ENCODE data around the gene CCN2. TPM values are rescaled to one million over a fixed set of nuclear protein-coding genes. Genes with fewer than 3 reads are reported as not detected.
"Not testable (repeated sequence)": the region's sequence is repeated elsewhere in the genome, so short reads cannot be mapped to it uniquely, and the experiment has no call there.

CCN2 gene
- total RNA-seq, 3 donors from 2014 or later = 17.1 to 39.7 (median 39.4) TPM

GRCh38 chr6:131916847-131917246 lies 34.3 kb downstream of the CCN2 start:
- ATAC-seq (no peak), DNase-seq (no peak)
- H3K9me3 ChIP-seq = no peaks in the 10 kb centered on the region
- no peak for TF ChIP-seq CTCF (IDR thresholded peaks at IDR 0.05)
- intact Hi-C loops (cut with DNase I, micrococcal nuclease) = loop anchor here in 1 of 2 donors (10.0 kb wide), 1 partner anchor 222 kb away; no protein-coding TSS in a partner anchor
- no peak overlapping the region for H3K4me3 ChIP-seq
- no peaks in the 10 kb centered on the region for H3K36me3 ChIP-seq (ENCODE audit: low read depth)
- H3K4me1 ChIP-seq (ENCODE audit: low read depth) = peaks cover 7% of the 10 kb centered on the region

GRCh38 chr6:131916091-131916796 lies 34.9 kb downstream of the CCN2 start:
- intact Hi-C loops (cut with DNase I, micrococcal nuclease) = loop anchor here in 1 of 2 donors (10.0 kb wide), 1 partner anchor 221 kb away; no protein-coding TSS in a partner anchor

GRCh38 chr6:131914967-131915751 lies 36.0 kb downstream of the CCN2 start:
- no peaks in the 10 kb centered on the region for H3K9me3 ChIP-seq
- DNase-seq = peak in 1 of 3 donors; percentile 89
- no peak overlapping the region for H3K4me3 ChIP-seq
- H3K4me1 ChIP-seq (ENCODE audit: low read depth) = peaks cover 22% of the 10 kb centered on the region
- TF ChIP-seq CTCF (IDR thresholded peaks at IDR 0.05) = peak; percentile 61
- no peaks in the 10 kb centered on the region for H3K36me3 ChIP-seq (ENCODE audit: low read depth)
- intact Hi-C loops (cut with DNase I, micrococcal nuclease) = loop anchor here (5.0 to 10.0 kb wide), 2 partner anchors 218 to 220 kb away; no protein-coding TSS in a partner anchor
- ATAC-seq = peak; percentile 86

More at GRCh38 chr6:131916091-131916796, 34.9 kb downstream of the CCN2 start:
- not testable (repeated sequence) for H3K36me3 ChIP-seq (ENCODE audit: low read depth); ATAC-seq; H3K9me3 ChIP-seq; H3K4me3 ChIP-seq; DNase-seq
- peaks cover 13% of the 10 kb centered on the region for H3K4me1 ChIP-seq (ENCODE audit: low read depth)

- Histone ChIP-seq H3K4me1 (ENCODE audit: low read depth) (peaks cover 24% of the 10 kb centered on the region), H3K9me3 (no peaks in the 10 kb centered on the region), H3K36me3 (ENCODE audit: low read depth) (no peaks in the 10 kb centered on the region), H3K4me3 (no peak overlapping the region)
- no peak for TF ChIP-seq CTCF (IDR thresholded peaks at IDR 0.05)
- DNase-seq (no peak), ATAC-seq (no peak)
- intact Hi-C loops (cut with DNase I, micrococcal nuclease) = loop anchor here (5.0 to 10.0 kb wide), 2 partner anchors 217 to 219 kb away; no protein-coding TSS in a partner anchor
Observed at GRCh38 chr6:131914234-131914633, 36.9 kb downstream of the CCN2 start.

GRCh38 chr6:131911951-131912350 lies 39.2 kb downstream of the CCN2 start:
- H3K4me1 ChIP-seq (ENCODE audit: low read depth) = peaks cover 24% of the 10 kb centered on the region
- no peak for ATAC-seq
- intact Hi-C loops (cut with DNase I, micrococcal nuclease) = loop anchor here (5.0 to 10.0 kb wide), 2 partner anchors 215 to 217 kb away; no protein-coding TSS in a partner anchor
- H3K9me3 ChIP-seq = no peaks in the 10 kb centered on the region
- TF ChIP-seq CTCF (IDR thresholded peaks at IDR 0.05) = no peak
- no peak overlapping the region for H3K4me3 ChIP-seq
- no peak for DNase-seq
- no peaks in the 10 kb centered on the region for H3K36me3 ChIP-seq (ENCODE audit: low read depth)
